ENCODE measurements around the gene SLC9A3.

Gene SLC9A3

DNA sequence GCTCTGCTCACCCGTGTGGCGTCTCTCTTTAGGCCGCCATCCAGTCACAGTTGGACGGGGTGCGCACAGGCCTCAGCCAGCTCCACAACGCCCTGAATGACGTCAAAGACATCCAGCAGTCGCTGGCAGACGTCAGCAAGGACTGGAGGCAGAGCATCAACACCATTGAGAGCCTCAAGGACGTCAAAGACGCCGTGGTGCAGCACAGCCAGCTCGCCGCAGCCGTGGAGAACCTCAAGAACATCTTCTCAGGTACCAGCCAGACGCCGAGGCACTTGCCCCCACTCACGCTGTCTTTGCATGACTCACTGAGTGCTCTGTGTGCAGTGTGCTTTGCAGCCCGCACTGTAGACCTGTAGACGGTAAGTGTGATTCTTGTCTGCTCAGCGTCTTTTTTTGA lies 76.7 kb downstream of the SLC9A3 start:
- no peak for DNase-seq (ENCODE audit: low read depth)
- in situ Hi-C loops (cut with HindIII; ENCODE audit: low sequenced_read_pairs): no loop called here

DNA sequence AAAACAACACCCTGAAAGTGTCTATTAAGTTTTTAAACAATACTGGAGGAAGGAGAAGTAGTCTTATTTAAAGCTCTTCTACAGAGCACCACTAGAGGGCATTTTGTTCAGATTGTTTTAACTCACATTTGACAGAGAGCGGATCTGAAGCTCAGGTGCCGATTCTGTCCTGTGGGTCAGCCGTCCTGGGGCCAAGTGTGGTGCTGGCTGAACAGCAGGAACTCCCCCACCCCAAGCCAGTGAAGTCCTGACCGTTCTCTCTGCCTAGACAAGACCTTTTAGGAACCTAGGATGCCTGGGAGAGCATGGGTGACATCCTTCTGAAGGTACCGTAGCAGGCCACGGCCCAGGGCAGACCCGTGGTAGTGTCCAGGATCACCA lies 77.4 kb downstream of the SLC9A3 start:
- H3K4me3 ChIP-seq (ENCODE audit: low read depth, low read length): no peak overlapping the region
- TF ChIP-seq, protein P1, sequence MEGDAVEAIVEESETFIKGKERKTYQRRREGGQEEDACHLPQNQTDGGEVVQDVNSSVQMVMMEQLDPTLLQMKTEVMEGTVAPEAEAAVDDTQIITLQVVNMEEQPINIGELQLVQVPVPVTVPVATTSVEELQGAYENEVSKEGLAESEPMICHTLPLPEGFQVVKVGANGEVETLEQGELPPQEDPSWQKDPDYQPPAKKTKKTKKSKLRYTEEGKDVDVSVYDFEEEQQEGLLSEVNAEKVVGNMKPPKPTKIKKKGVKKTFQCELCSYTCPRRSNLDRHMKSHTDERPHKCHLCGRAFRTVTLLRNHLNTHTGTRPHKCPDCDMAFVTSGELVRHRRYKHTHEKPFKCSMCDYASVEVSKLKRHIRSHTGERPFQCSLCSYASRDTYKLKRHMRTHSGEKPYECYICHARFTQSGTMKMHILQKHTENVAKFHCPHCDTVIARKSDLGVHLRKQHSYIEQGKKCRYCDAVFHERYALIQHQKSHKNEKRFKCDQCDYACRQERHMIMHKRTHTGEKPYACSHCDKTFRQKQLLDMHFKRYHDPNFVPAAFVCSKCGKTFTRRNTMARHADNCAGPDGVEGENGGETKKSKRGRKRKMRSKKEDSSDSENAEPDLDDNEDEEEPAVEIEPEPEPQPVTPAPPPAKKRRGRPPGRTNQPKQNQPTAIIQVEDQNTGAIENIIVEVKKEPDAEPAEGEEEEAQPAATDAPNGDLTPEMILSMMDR (IDR thresholded peaks at IDR 0.05; ENCODE audit: low read depth, low read length, missing control alignments): peak; percentile 58
- DNase-seq (ENCODE audit: low read depth): peak; percentile 26

More for the DNA sequence above, 76.7 kb downstream of the SLC9A3 start:
- no peak overlapping the region for H3K4me3 ChIP-seq (ENCODE audit: low read depth, low read length)
- TF ChIP-seq, protein P1 (IDR thresholded peaks at IDR 0.05; ENCODE audit: low read depth, low read length, missing control alignments): no peak

DNA sequence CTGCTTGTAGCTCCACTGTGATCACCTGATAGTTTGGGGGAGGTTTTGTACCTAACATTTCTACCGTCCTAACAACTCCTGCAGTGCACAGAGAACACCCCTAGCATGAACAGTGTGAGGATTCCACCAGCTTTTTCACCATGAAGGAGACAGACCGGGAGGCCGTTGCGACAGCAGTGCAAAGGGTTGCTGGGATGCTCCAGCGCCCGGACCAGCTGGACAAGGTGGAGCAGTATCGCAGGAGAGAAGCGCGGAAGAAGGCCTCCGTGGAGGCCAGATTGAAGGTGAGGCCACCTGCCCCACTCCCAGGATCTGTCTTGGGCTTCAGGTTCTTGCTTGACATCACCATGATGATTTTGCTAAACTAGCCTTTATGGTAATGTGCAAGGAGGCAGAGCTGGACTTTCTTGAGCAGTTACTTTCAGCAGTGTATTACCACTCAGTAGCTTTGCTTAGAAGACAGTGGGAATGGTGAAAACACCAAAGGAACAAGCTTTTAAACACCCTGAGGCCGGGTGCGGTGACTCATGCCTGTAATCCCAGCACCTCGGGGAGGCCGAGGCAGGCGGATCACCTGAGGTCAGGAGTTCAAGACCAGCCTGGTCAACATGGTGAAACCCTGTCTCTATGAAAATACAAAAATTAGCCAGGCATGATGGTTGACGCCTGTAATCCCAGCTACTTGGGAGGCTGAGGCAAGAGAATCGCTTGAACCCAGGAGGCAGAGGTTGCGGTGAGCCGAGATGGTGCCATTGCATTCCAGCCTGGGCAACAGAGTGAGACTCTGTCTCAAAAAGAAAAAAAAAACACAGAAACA lies 78.0 kb downstream of the SLC9A3 start:
- H3K4me3 ChIP-seq (ENCODE audit: low read depth, low read length): no peak overlapping the region
- DNase-seq (ENCODE audit: low read depth): no peak
- in situ Hi-C loops (cut with HindIII; ENCODE audit: low sequenced_read_pairs): no loop called here
- TF ChIP-seq, protein P1 (IDR thresholded peaks at IDR 0.05; ENCODE audit: low read depth, low read length, missing control alignments): no peak

More for the DNA sequence above, 77.4 kb downstream of the SLC9A3 start:
- in situ Hi-C loops (cut with HindIII; ENCODE audit: low sequenced_read_pairs): no loop called here

DNA sequence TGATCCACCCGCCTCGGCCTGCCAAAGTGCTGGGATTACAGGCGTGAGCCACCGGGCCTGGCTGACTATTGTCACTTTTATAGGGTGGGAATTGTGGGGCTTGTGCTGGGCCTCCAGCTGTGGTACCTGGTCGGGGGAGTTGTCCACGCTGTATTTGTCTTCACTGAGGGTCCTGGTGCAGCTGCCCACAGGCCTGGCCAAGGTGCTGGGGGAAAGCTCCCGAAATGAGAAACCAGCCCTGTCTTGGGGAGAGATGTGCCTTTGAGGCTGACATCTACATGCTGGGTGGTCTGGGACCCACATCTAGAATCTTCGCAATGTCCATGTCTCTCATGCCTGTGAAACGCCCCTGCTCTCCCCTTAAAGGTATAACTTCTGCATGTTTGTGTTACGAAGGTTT lies 78.7 kb downstream of the SLC9A3 start:
- no peak overlapping the region for H3K4me3 ChIP-seq (ENCODE audit: low read depth, low read length)
- DNase-seq (ENCODE audit: low read depth): no peak
- in situ Hi-C loops (cut with HindIII; ENCODE audit: low sequenced_read_pairs): no loop called here
- TF ChIP-seq, protein P1 (IDR thresholded peaks at IDR 0.05; ENCODE audit: low read depth, low read length, missing control alignments): no peak

DNA sequence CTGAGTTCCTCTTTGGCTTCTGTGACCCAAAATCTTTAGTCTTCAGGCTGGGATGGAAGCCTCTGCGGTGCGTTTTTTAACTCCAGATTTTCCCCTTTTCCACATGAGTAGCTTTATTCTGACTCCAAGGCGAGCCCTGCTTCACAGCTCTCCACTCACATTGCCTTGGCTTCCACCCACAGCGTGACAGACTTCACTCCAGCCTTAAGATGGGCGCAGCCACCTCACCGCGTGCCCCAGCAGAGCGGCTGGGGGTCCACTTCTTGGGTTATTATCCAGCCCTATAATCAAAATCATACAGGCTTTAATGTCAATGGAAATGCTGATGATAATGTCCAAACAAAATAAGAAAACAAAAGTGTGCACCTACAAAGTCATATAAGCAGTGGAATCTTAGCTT lies 80.0 kb downstream of the SLC9A3 start:
- in situ Hi-C loops (cut with HindIII; ENCODE audit: low sequenced_read_pairs): no loop called here

DNA sequence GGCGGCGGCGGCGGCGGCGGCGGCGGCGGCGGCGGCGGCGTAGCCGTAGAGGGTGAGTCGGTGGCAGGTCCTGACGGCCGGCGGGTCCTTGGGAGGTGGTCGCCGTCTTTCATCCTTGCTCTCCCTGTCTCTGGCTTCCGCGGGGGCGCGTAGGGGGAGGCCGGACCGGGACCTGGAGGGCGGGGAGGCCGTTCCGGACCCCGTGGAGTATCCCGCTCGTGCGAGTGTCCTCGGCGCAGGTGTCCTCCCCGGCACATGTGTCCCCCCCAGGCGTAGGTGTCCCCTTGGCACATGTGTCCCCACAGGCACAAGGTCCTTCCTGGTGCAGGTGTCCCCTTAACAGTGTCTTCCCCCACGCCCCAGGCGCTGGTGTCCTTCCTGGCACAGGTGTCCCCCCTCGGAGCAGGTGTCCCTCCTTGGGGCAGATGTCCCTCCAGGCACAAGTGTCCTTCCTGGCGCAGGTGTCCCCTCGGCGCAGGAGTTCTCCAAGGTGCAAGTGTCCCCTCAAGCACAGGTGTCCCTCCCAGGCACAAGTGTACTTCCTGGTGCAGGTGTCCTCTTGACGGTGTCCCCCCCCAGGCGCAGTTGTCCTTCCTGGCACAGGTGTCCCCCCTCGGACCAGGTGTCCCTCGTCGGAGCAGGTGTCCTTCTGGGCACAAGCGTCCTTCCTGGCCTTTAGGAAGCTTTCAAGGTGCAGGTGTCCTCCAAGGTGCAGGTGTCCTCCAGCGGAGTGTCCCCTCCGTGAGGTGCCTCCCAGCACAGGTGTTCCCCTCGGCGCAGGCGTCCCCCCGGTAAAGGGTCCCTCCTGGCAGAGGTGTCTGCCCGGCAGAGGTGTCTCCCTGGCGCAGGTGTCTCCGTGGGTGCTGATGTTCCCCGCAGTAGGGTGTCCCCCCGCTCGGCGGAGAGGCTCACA lies 80.8 kb downstream of the SLC9A3 start:
- in situ Hi-C loops (cut with HindIII; ENCODE audit: low sequenced_read_pairs): no loop called here
- DNase-seq (ENCODE audit: low read depth): no peak
- TF ChIP-seq, protein P1 (IDR thresholded peaks at IDR 0.05; ENCODE audit: low read depth, low read length, missing control alignments): no peak
- H3K4me3 ChIP-seq (ENCODE audit: low read depth, low read length): peak overlapping the region; percentile 100

More for the DNA sequence above, 80.0 kb downstream of the SLC9A3 start:
- TF ChIP-seq, protein P1 (IDR thresholded peaks at IDR 0.05; ENCODE audit: low read depth, low read length, missing control alignments): no peak
- peak overlapping the region; percentile 100 for H3K4me3 ChIP-seq (ENCODE audit: low read depth, low read length)
- no peak for DNase-seq (ENCODE audit: low read depth)

Measured in astrocyte of the cerebellum (primary cell).